H9 (cell line): ENCODE measurements around the gene NCOR2. TPM values are rescaled to one million over a fixed set of nuclear protein-coding genes. Genes with fewer than 3 reads are reported as not detected.
A peak's percentile ranks its signal among the peaks of the same experiment; 100 is the strongest.

Experiments used
- DNase-seq: peaks from one replicate; pipeline ENCODE4 v3.0.0-alpha.2; 2017
- H2AFZ ChIP-seq: one replicate; pipeline ENCODE4 v1.6.1; 2013; ENCODE audit warnings: mild to moderate bottlenecking, low read length, control low read depth, moderate library complexity
- H2AK5ac ChIP-seq: 2 replicates; pipeline ENCODE4 v1.6.1; 2013; ENCODE audit warnings: low read length, control low read depth, mixed read lengths; ENCODE audit not compliant: insufficient read length
- H2BK120ac ChIP-seq: one replicate; pipeline ENCODE4 v1.6.1; 2013; ENCODE audit warnings: low read depth, mild to moderate bottlenecking, low read length, control low read depth, inconsistent platforms; ENCODE audit not compliant: poor library complexity, severe bottlenecking
- H2BK12ac ChIP-seq: 2 replicates; pipeline ENCODE4 v1.6.1; 2013; ENCODE audit warnings: low read length, control low read depth, mixed read lengths, low read depth; ENCODE audit not compliant: insufficient read length
- H2BK15ac ChIP-seq: 2 replicates; pipeline ENCODE4 v1.6.1; 2013; ENCODE audit warnings: low read depth, low read length, control low read depth
- H2BK20ac ChIP-seq: one replicate; pipeline ENCODE4 v1.6.1; 2013; ENCODE audit warnings: low read depth, mild to moderate bottlenecking, low read length, control low read depth, inconsistent platforms; ENCODE audit not compliant: poor library complexity, severe bottlenecking
- H2BK5ac ChIP-seq: 2 replicates; pipeline ENCODE4 v1.6.1; 2013; ENCODE audit warnings: low read length, control low read depth, mixed read lengths; ENCODE audit not compliant: insufficient read length
- H3K14ac ChIP-seq: 2 replicates; pipeline ENCODE4 v1.6.1; 2013; ENCODE audit warnings: low read length, control low read depth; ENCODE audit not compliant: insufficient read depth
- H3K18ac ChIP-seq: 2 replicates; pipeline ENCODE4 v1.6.1; 2013; ENCODE audit warnings: low read depth, mild to moderate bottlenecking, mixed read lengths, low read length, control low read depth; ENCODE audit not compliant: insufficient read length
- H3K23ac ChIP-seq: 2 replicates; pipeline ENCODE4 v1.6.1; 2013; ENCODE audit warnings: low read length, control low read depth, mixed read lengths, low read depth; ENCODE audit not compliant: insufficient read length
- H3K23me2 ChIP-seq: 2 replicates; pipeline ENCODE4 v1.6.1; 2013; ENCODE audit warnings: low read depth, mild to moderate bottlenecking, mixed read lengths, low read length, control low read depth; ENCODE audit not compliant: insufficient read length, poor library complexity, severe bottlenecking
- H3K27ac ChIP-seq: 2 replicates; pipeline ENCODE4 v1.5.1; 2013; ENCODE audit warnings: low read length, control low read depth, mixed read lengths, low read depth; ENCODE audit not compliant: insufficient read length
- H3K27me3 ChIP-seq: 2 replicates; pipeline ENCODE4 v1.6.1; 2013; ENCODE audit warnings: low read length, control low read depth, inconsistent platforms; ENCODE audit not compliant: insufficient read depth
- H3K4ac ChIP-seq: 2 replicates; pipeline ENCODE4 v1.6.1; 2013; ENCODE audit warnings: low read depth, mild to moderate bottlenecking, control low read depth, inconsistent platforms, low read length, moderate library complexity
- H3K4me1 ChIP-seq: 2 replicates; pipeline ENCODE4 v1.6.1; 2013; ENCODE audit warnings: low read length, control low read depth, inconsistent platforms; ENCODE audit not compliant: insufficient read depth
- H3K4me2 ChIP-seq: 2 replicates; pipeline ENCODE4 v1.6.1; 2013; ENCODE audit warnings: low read length, control low read depth, mixed read lengths; ENCODE audit not compliant: insufficient read length, insufficient read depth
- H3K56ac ChIP-seq: 2 replicates; pipeline ENCODE4 v1.6.1; 2013; ENCODE audit warnings: low read depth, mild to moderate bottlenecking, mixed read lengths, low read length, control low read depth; ENCODE audit not compliant: insufficient read length
- H3K79me1 ChIP-seq: 2 replicates; pipeline ENCODE4 v1.6.1; 2013; ENCODE audit warnings: low read depth, mild to moderate bottlenecking, moderate library complexity, low read length, control low read depth, inconsistent platforms; ENCODE audit not compliant: insufficient read depth, poor library complexity, severe bottlenecking
- H3K79me2 ChIP-seq: 2 replicates; pipeline ENCODE4 v1.6.1; 2013; ENCODE audit warnings: low read length, control low read depth, inconsistent platforms; ENCODE audit not compliant: insufficient read depth
- H3K9ac ChIP-seq: 2 replicates; pipeline ENCODE4 v1.6.1; 2013; ENCODE audit warnings: low read length, control low read depth, mixed read lengths; ENCODE audit not compliant: insufficient read length; ENCODE audit errors: extremely low read depth
- H3K9me3 ChIP-seq: one replicate; pipeline ENCODE4 v1.6.1; 2013; ENCODE audit warnings: low read depth, low read length, inconsistent platforms; ENCODE audit not compliant: control insufficient read depth
- H3T11ph ChIP-seq: one replicate; pipeline ENCODE4 v1.6.1; 2013; ENCODE audit warnings: mild to moderate bottlenecking, low read length, control low read depth, inconsistent platforms
- H4K20me1 ChIP-seq: one replicate; pipeline ENCODE4 v1.6.1; 2013; ENCODE audit not compliant: control insufficient read depth, insufficient read length, insufficient read depth
- H4K5ac ChIP-seq: 2 replicates; pipeline ENCODE4 v1.6.1; 2013; ENCODE audit warnings: low read depth, mild to moderate bottlenecking, mixed read lengths, low read length, control low read depth; ENCODE audit not compliant: insufficient read length
- H4K8ac ChIP-seq: replicated peaks from 2 replicates; pipeline ENCODE4 v1.6.1; 2013; ENCODE audit warnings: low read length, control low read depth, mixed read lengths, low read depth; ENCODE audit not compliant: insufficient read length
- H4K91ac ChIP-seq: 2 replicates; pipeline ENCODE4 v1.6.1; 2013; ENCODE audit warnings: low read depth, mild to moderate bottlenecking, moderate library complexity, mixed read lengths, low read length, control low read depth; ENCODE audit not compliant: insufficient read length
- H3K27ac Mint-ChIP-seq, 3 experiments: 2 replicates in 2 of 3; 3 replicates in 1 of 3; pipeline ENCODE4 v1.8.0; 2020 to 2021; ENCODE audit warnings: mixed read lengths in 3 of 3, mild to moderate bottlenecking in 1 of 3, moderate library complexity in 1 of 3
- H3K27me3 Mint-ChIP-seq: 2 replicates; pipeline ENCODE4 v1.8.0; 2021; ENCODE audit warnings: low read depth, mild to moderate bottlenecking, moderate library complexity, mixed read lengths
- H3K36me3 Mint-ChIP-seq, 3 experiments: 2 replicates in 2 of 3; 3 replicates in 1 of 3; pipeline ENCODE4 v1.8.0; 2020 to 2021; ENCODE audit warnings: low read depth in 3 of 3, mixed read lengths in 3 of 3; ENCODE audit not compliant: insufficient read depth in 1 of 3
- H3K4me1 Mint-ChIP-seq, 2 experiments: 2 replicates each; pipeline ENCODE4 v1.8.0; 2020; ENCODE audit warnings: mixed read lengths in 2 of 2
- H3K4me3 Mint-ChIP-seq, 2 experiments: 2 replicates in 1 of 2; 3 replicates in 1 of 2; pipeline ENCODE4 v1.8.0; 2020 to 2021; ENCODE audit warnings: mild to moderate bottlenecking in 2 of 2, mixed read lengths in 2 of 2, moderate library complexity in 1 of 2
- H3K9me3 Mint-ChIP-seq, 2 experiments: 2 replicates in 1 of 2; 3 replicates in 1 of 2; pipeline ENCODE4 v1.8.0; 2020; ENCODE audit warnings: mild to moderate bottlenecking in 2 of 2, mixed read lengths in 2 of 2, moderate library complexity in 1 of 2
- WGBS: extraction: QIAGEN DNeasy Blood & Tissue Kit; methylation state at CpG from one replicate; pipeline ENCODE4 v1.1.7; 2013; ENCODE audit warnings: missing lambda C conversion rate, low lambda C conversion rate, mixed read lengths; ENCODE audit not compliant: insufficient read length; ENCODE audit errors: extremely low coverage; 5-methylcytosine and 5-hydroxymethylcytosine counted together
- total RNA-seq: library from RNA; stranded (reverse); gene quantifications from 2 replicates; pipeline ENCODE4 v1.2.1, GENCODE V29; 2021
- TF ChIP-seq, protein P1 (sequence below): fragments of 200-600 bp; sonication (generic); conservative IDR thresholded peaks from 3 replicates; pipeline ENCODE4 v1.8.0; 2021; ENCODE audit warnings: antibody characterized with exemption, mild to moderate bottlenecking

NCOR2 gene
- total RNA-seq, 1 experiment from 2014 or later = 226 TPM

DNA sequence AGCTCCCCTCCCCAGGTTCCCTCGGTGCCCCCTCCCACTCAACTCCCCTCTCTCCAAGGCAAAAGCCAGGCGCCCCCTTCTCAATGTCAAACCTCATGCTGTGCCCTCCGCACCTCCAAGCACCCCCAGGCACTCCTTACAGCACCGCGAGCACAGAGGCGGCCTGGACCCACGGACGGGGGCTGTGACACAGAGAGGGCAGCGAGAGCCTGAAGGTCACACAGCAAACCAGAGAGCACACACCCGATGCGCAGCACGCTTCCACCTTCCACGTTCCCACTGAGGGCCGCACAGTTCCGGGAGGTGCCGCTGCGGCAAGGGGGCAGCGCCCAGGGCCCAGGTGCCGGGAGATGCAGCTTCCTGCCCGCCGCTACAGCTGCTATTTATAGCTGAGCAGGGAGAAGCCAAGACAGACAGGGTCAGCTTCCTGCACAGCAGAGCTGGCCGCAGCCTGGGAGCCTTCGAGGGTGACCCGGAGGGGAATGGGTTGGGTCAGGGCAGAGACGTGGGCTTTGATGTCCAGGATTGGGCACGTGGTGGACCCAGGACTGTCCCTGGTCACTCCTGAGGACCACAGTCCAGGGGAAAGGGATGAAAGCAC, 12.9 kb downstream of the NCOR2 start:
- DNase-seq = no peak
- Mint-ChIP-seq H3K4me1 (peaks cover 57 to 75% of the 10 kb centered on the region in 2 experiments), H3K27me3 (no peaks in the 10 kb centered on the region), H3K4me3 (no peak overlapping the region), H3K27ac (peak overlapping the region; percentile 53 to 76 (median 68); a peak in 3 of 7 replicates), H3K36me3 (peaks cover 4 to 15% (median 13%) of the 10 kb centered on the region in 3 experiments), H3K9me3 (no peaks in the 10 kb centered on the region)
- Histone ChIP-seq H3K27me3 (no peaks in the 10 kb centered on the region), H3K9me3 (no peaks in the 10 kb centered on the region), H3K27ac (no peak overlapping the region), H3K79me1 (peaks cover 3% of the 10 kb centered on the region), H2BK12ac (no peak overlapping the region), H4K91ac (no peak overlapping the region), H3K4me2 (no peak overlapping the region), H2BK20ac (no peak overlapping the region), H2BK5ac (no peak overlapping the region), H3K4me1 (peaks cover 8% of the 10 kb centered on the region; the same call in 1 of the 2 replicates), H3K79me2 (peaks cover 84% of the 10 kb centered on the region; the same call in 1 of the 2 replicates), H2BK15ac (no peak overlapping the region), H4K8ac (no peak overlapping the region), H3K4ac (no peak overlapping the region), H3K23ac (no peak overlapping the region), H3K14ac (no peak overlapping the region), H4K20me1 (no peaks in the 10 kb centered on the region), H2BK120ac (no peak overlapping the region), H3K56ac (no peak overlapping the region), H2AK5ac (no peak overlapping the region), H2AFZ (no peak overlapping the region), H3K18ac (no peak overlapping the region), H4K5ac (no peak overlapping the region), H3T11ph (no peak overlapping the region), H3K23me2 (no peaks in the 10 kb centered on the region), H3K9ac (no peak overlapping the region)
- no CpG with 5 or more reads among the region's 26 CpGs for WGBS
- TF ChIP-seq, protein P1, sequence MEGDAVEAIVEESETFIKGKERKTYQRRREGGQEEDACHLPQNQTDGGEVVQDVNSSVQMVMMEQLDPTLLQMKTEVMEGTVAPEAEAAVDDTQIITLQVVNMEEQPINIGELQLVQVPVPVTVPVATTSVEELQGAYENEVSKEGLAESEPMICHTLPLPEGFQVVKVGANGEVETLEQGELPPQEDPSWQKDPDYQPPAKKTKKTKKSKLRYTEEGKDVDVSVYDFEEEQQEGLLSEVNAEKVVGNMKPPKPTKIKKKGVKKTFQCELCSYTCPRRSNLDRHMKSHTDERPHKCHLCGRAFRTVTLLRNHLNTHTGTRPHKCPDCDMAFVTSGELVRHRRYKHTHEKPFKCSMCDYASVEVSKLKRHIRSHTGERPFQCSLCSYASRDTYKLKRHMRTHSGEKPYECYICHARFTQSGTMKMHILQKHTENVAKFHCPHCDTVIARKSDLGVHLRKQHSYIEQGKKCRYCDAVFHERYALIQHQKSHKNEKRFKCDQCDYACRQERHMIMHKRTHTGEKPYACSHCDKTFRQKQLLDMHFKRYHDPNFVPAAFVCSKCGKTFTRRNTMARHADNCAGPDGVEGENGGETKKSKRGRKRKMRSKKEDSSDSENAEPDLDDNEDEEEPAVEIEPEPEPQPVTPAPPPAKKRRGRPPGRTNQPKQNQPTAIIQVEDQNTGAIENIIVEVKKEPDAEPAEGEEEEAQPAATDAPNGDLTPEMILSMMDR = no peak
